GM12865 (cell line): ENCODE results near the gene FUT8.

Experiments used
- DNase-seq: peaks from one replicate; pipeline ENCODE4 v3.0.0; 2010; ENCODE audit warnings: low read depth
- H3K4me3 ChIP-seq: 2 replicates; pipeline ENCODE4 v1.5.1; 2011; ENCODE audit warnings: mild to moderate bottlenecking, low read depth, low read length, control low read depth
- CTCF ChIP-seq: IDR thresholded peaks from 2 replicates; pipeline ENCODE4 v1.5.1; 2011; ENCODE audit warnings: low read length, control low read depth, low read depth, inconsistent platforms; ENCODE audit not compliant: insufficient read depth; ENCODE audit errors: missing control alignments

FUT8 gene

DNA sequence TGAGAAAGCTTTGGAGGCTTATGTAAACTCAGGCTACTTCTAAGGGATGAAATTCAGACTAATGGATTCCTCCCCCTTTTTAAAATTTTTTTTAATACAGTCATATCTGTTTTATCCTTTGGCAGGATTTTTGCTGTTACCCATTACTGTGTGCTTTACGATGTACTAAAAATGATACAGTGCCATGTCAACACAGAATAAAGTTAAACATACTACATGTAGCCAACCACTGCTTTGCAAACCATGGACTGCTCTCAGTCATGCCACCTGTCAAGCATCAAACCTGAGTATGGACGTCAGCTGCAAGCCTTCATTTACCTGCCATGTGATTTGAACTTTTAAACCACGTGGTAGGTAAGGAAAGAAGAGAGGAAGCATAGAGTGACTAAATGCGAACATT lies 325.8 kb downstream of the FUT8 start:
- TF ChIP-seq CTCF: no peak
- no peak overlapping the region for H3K4me3 ChIP-seq

GRCh38 chr14:65745396-65746190 lies 333.1 kb downstream of the FUT8 start:
- DNase-seq: no peak
- no peak overlapping the region for H3K4me3 ChIP-seq
- TF ChIP-seq CTCF: no peak

More for the DNA sequence above, 325.8 kb downstream of the FUT8 start:
- no peak for DNase-seq

DNA sequence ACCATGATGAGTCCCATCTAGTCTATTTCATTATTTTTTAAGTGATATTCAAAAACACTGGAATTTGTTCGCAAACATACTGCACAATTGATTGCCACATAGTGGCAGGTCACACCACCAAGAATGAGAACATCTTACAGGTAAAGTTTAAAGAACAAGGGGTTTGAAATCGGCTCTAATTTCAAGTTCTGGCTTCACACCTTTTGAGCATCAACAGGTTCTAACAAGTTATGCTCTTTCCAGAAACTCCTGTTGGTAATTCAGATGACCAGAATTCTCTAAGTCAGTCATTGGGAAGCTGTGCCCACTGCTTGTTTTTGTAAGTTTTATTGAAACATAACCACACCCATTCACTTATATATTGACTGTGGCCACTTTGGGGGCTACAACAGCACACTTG lies 336.3 kb downstream of the FUT8 start:
- TF ChIP-seq CTCF: no peak
- no peak overlapping the region for H3K4me3 ChIP-seq
- DNase-seq: no peak

- no peak for DNase-seq
- no peak for TF ChIP-seq CTCF
- no peak overlapping the region for H3K4me3 ChIP-seq
These were observed 336.8 kb downstream of the FUT8 start for GRCh38 chr14:65749287-65749686.

DNA sequence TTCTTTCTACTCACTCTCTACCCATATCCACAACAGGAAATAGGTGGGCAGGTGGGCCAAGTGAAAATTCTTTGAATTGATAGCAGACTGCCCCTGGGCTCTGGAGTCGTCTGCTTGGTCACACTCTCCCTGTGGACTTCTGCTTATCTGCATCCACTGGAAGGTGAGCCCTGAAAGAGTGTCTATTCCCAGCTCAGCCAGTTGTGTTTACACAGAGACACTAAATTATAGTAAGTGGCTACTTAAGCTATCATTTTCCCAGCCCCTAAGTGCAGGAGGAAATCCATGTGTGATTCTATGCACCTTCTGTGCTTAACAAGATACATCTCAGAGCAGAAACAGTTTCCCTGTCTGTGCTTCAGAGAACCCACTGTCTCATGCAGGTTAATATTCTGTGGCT lies 338.4 kb downstream of the FUT8 start:
- TF ChIP-seq CTCF: no peak
- no peak for DNase-seq
- no peak overlapping the region for H3K4me3 ChIP-seq

GRCh38 chr14:65751510-65751909 lies 339.0 kb downstream of the FUT8 start:
- DNase-seq: no peak
- H3K4me3 ChIP-seq: no peak overlapping the region
- no peak for TF ChIP-seq CTCF

- no peak for DNase-seq
- no peak for TF ChIP-seq CTCF
- H3K4me3 ChIP-seq: no peak overlapping the region
These were observed 340.5 kb downstream of the FUT8 start for GRCh38 chr14:65753061-65753460.
